Measurements from ENCODE around the gene PBX3.
"Not testable (repeated sequence)": the region's sequence is repeated elsewhere in the genome, so short reads cannot be mapped to it uniquely, and the experiment has no call there.

Gene PBX3

DNA sequence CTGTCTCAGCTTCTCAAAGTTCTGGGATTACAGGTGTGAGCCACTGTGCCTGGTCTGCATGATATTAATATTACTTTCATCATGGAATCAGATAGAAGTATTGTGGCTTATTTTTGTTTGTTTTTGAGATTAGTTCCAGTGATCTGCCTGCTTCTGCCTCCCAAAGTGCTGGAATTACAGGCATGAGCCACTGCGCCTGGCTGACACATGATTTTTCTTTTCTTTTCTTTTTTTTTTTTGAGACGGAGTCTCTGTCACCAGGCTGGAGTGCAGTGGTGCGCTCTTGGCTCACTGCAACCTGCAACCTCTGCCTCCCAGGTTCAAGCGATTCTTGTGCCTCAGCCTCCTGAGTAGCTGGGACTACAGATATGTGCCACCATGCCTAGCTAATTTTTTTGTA is 29.6 kb downstream of the PBX3 start:
- peak; percentile 26 for DNase-seq (ENCODE audit: low read depth, low spot score)

DNA sequence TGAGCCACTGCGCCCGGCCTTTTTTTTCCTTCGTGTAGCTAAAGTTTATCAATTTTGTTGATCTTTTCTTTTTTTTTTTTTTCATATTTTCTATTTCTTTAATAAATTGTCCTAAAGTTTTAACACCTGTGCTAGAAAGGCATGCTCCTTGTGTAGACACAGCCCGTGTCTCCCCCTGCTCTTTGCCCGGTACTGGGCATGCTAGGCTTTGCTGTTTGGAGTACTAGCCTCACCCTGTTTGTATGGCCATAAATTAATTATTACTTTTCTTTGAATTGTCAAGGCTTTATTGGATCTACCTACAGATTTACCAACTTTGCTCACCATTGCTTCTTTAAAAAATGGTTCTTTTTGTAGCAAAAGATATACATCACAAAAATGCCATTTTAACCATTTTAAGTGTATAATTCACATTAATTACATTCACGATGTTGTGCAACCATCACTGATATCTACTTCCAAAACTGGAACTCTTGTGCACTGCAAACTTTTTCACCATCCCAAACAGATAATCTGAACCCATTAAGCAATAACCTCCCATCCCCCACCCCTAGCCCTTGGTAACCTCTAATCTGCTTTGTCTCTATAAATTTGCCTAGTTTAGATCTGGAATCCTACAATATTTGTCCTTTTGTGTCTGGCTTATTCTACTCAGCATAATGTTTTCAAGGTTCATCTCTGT is 31.5 kb downstream of the PBX3 start:
- not testable (repeated sequence) for DNase-seq (ENCODE audit: low read depth, low spot score)

DNA sequence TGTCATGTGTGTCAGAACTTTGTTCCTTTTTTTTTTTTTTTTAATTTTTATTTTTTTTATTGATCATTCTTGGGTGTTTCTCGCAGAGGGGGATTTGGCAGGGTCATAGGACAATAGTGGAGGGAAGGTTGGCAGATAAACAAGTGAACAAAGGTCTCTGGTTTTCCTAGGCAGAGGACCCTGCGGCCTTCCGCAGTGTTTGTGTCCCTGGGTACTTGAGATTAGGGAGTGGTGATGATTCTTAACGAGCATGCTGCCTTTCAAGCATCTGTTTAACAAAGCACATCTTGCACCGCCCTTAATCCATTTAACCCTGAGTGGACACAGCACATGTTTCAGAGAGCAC is 32.0 kb downstream of the PBX3 start:
- not testable (repeated sequence) for DNase-seq (ENCODE audit: low read depth, low spot score)

DNA sequence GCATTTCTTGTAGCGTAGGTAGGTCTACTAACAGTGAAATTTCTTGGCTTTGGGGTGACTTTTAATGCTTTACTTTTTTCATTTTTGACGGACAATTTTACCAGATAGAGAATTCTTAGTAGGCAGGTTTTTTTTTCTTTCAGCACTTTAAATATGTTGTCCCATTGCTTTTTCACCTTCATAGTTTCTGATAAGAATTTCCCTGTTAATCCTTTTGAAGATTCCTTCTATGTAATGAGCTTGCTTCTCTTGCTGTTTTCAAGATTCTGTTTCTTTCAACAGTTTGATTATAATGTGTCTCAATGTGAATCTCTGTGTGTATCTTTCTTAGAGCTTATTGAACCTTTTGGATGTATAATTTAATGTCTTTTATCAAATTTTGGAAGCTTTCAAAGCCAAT is 35.5 kb downstream of the PBX3 start:
- DNase-seq (ENCODE audit: low read depth, low spot score): no peak

DNA sequence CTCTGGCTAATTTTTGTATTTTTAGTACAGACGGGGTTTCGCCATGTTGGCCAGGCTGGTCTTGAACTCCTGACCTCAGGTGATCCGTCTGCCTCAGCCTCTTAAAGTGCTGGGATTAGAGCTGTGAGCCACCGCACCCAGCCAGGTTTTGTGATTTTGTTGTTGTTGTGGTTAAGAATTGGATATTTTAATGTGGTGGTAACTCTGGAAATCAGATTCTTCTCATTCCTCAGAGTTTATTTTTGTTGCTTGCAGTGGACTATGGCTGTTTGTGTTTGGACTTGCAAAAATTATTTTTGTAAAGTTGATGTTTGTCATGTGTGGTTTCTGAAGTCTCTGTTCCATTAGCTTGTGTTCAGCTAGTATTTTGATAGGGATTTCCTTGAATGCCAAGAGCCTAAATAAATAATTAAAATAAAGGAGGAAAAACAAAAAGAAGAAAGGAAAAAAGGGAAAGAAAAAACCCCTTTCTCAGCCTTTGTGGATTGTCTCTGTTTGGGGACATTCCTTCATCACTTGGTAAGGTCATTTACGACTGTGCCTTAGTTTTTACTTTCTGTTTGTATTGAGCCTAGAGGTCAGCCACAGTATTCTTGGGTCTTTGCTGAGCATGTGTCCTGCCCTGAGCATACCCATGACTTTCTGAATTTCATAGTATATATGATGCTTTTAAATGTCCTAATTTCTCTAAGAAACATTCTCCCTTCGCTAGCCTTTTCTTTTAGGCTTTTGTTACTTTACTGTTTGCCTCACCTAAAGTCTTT is 37.3 kb downstream of the PBX3 start:
- peak; percentile 88 for DNase-seq (ENCODE audit: low read depth, low spot score)

DNA sequence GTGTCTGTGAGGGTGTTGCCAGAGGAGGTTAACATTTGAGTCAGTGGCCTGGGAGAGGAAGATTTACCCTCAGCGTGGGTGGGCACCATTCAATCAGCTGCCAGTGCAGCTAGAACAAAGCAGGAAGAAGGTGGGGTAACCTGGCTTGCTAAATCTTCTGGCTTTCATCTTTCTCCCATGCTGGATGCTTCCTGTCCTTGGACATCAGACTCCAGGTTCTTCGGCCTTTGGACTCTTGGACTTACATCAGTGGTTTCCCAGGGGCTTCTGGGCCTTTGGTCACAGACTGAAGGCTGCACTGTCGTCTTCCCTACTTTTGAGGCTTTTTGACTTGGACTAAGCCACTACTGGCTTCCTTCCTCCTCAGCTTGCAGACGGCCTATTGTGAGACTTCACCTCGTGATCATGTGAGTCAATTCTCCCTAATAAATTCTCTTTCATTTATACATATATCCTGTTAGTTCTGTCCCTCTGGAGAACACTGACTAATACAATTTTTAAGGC is 38.1 kb downstream of the PBX3 start:
- DNase-seq (ENCODE audit: low read depth, low spot score): no peak

DNA sequence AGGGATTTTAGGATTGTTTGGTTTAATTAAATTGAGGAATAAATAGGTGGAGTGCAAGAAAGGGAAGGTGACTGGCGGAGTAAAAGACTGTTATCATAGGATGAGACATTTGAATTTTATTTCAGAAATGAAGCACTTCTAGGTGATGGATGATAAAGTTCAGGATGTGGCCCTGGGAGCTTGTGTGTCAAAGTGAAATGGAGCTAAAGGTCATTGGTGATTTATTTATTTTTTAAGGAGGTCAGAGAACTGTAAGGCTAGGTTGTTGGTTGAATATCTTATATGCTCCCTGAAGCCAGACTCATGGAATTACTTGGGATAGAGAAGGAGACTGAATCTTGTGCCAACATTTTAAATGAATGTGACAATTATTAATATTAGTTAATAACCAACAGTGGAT is 40.5 kb downstream of the PBX3 start:
- no peak for DNase-seq (ENCODE audit: low read depth, low spot score)

DNA sequence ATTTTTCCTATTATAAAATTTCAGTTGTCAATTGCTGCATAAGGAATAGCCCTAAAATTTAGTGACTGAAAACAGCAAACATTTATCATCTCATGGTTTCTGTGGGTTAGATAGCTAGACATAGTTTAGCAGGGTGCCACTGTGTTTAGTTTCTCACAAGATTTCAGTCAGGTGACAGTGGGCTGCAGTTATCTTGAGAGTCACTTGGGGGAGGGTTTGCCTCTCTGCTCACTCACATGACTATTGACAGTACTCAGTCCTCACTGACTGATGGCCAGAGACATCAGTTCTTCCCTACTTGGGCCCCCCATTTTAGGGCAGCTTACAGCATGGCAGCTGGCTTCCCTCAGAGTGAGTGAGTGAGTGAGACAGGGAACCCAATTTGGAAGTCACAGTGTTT is 42.0 kb downstream of the PBX3 start:
- no peak for DNase-seq (ENCODE audit: low read depth, low spot score)

DNA sequence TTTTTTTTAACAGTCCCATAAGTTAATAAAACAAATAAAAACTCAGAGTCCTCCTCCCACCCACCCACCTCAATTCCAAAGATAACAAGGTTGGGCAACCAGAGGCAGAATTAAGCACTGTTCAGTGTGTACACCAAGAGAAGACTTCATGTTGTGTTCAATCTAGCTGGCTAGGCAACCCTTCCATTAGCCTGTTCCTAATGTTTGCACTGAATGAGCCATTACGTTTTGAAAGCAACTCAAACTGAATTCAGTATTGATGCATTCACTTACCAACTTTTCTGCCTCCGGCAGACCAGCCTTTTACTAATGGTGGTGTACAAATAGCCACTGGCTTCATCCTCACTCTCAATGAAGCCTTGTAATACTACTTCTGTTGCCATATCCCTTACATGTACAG is 47.5 kb downstream of the PBX3 start:
- DNase-seq (ENCODE audit: low read depth, low spot score): no peak

DNA sequence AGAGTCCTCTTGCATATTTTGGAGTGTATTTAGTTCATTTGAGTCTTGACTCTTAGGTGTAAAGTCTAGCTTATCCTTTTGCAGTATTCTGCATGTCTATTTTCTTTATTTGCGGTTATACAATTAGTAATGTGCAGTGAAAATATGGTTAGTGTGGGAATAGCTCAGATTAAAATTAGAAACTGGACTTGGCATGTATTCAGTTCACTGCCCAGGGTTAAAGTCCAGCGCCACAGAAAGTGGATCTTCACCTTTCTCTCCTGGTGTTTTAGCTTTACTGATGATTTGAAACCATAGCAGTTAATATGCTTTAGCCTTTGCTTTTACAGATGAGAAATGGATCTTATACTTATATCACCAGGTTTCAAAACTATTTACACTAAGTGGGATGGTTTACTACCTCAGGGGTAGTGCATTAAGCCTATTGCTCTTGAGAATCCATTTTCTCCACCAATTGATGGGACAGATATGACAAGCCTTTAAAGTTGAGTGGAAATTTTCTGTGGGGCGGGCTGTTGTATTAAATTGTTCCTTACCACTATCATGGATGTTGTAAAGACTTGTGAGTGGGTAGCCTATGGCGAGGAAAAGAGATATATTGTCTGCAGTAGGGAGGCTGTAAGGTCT is 48.9 kb downstream of the PBX3 start:
- DNase-seq (ENCODE audit: low read depth, low spot score): no peak

DNA sequence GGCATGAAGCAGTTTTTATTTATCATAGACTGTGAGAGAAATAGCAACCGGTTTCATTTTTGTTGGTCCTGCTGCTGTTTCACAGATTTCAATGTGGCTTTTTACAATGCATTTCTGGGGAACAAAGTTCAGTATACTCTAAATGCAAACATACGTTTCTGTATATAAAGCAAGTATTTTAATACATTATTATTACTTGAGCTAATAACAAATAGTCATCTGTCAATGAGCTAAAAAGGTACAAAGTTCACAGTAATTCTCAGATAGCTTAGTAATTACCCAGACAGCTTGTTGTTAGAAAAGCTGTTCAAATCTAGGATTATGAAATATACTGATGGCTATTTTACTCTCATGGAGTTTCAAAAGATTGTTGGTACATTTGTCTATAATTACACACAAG is 50.8 kb downstream of the PBX3 start:
- DNase-seq (ENCODE audit: low read depth, low spot score): no peak

DNA sequence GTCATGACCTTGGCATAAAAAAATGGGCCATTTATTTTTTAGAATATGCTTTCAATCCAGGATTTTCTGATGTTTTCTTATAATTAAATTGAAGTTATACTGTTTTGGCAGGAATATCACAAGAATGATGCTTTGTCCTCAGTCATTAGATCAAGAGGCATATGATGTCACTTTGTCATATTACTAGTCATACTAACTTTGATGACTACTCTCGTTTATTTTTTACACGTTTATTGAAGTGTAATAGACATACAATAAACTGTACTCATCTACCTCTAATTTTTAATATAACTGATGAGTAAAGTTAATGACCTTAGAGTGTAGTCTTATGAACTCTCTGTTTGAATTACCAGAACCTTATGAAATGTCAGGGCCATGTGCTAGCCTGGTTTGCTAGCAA is 56.4 kb downstream of the PBX3 start:
- DNase-seq (ENCODE audit: low read depth, low spot score): no peak

DNA sequence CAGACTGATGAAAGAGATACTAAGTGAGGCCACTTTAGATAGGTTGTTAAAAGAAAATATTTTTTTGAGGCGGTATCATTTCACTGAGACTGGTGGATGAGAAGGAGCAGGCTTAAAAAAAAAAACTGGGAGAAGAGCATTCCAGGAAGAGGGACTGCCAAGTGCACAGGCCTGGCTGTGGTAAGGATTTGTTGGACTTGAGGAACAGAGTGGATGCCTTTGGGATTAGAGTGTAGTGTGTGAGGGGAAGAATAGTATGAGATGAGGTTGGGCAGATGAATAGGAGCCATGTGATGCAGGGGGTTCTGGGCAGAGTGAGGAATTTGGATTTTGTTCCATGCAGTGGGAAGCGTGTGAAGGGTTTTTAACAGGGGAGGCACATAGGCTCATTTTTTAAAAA is 57.9 kb downstream of the PBX3 start:
- peak; percentile 87 for DNase-seq (ENCODE audit: low read depth, low spot score)

DNA sequence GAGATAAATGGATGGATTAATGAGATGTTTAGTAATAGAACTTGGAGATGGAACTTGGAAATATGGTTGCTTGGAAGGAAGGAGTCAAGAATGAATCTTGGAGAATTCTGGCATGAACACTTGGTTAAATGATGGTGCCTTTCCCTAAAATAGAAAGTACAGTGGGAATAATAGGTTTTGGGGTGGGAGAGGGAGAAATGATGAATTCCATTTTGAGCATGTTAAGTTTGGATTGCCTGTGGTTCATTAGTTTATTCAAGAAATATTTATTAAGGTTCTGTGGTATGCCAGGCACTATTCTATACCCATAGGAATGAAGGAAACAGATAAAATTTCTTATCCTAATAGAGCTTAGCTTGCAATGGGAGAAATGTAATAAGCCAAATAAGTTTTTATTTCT is 58.4 kb downstream of the PBX3 start:
- no peak for DNase-seq (ENCODE audit: low read depth, low spot score)

DNA sequence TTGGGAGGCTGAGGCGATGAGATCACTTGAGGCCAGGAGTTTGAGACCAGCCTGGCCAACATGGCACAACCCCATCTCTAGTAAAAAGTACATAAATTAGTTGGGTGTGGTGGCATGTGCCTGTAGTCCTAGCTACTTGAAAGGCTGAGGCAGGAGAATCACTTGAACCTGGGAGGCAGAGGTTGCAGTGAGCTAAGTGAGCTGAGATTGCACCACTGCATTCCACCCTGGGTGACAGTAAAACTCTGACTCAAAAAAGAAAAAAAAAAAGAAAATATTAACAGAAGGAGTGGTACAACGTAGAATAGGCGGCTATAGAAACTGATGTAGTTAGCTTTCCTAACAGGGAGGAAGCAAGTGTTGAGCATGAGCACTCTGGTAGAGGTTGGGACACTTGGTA is 59.9 kb downstream of the PBX3 start:
- no peak for DNase-seq (ENCODE audit: low read depth, low spot score)

DNA sequence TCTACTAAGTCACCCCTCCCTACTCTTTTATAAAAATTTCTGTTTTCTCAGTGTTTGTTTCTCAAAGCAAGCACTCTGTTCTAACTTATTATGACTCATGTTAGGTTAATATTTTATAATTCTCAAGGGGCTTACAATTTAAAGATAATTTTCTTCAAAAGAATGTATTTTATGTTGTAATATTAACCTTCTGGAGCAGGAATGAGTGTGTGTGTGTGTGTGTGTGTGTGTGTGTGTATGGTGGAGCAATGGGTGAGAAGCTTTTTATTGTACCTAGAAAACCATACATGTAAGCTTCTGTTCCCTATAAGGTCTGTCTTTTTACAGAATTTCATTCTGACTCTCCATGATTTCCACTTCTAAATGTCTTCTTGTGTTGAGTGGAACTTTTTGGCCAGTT is 63.0 kb downstream of the PBX3 start:
- no peak for DNase-seq (ENCODE audit: low read depth, low spot score)

DNA sequence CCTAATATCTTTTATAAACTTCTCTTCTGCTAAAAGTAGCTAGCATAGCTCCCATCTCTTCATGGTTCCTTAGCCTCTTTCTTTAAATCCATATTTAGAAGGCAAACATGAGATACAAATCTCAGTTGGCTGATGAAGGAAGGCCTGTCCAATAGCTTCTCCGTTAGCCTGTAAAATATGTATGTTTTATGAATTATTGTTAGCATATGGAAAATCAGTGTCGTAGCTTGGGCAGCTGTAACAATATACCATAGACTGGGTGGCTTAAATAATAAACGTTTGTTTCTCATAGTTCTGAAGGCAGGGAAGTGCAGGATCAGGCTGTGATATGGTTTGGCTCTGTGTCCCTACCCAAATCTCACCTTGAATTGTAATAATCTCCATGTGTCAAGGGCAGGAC is 63.8 kb downstream of the PBX3 start:
- no peak for DNase-seq (ENCODE audit: low read depth, low spot score)

DNA sequence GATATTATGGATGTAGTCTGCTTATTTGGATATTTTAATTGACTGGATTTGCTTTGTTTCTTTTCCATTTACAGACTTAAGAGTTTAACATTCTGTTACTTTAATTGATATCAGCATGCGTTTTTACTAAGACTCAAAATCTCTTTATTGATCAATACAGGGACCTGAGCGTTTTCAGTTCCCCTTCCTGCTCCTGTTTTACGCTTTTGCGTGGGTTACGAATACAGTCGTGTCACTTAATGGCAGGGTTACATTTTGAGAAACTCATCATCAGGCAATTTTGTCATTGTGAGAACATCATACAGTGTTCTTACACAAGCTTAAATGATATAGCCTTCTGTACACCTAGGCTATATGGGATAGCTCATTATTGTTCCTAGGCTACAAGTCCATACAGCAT is 65.2 kb downstream of the PBX3 start:
- no peak for DNase-seq (ENCODE audit: low read depth, low spot score)

DNA sequence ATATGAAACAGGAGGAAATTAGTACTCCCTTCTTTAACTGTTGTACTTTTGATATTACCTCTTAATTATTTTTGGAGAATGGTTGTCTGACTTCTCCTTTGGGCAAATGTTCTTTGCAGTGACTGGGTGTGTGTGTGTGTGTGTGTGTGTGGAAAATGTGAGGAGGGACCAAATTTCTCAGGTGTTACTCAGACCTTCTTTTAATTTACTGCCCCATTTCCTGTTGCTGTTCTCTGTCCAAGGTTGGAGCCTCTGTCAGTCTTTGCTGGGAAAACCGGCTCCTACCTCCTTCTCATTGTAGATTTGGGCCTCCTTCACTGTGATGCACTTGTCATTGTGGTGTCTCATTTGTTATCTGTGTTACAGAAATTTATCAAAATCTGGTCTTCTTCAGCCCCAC is 68.4 kb downstream of the PBX3 start:
- DNase-seq (ENCODE audit: low read depth, low spot score): peak; percentile 40

DNA sequence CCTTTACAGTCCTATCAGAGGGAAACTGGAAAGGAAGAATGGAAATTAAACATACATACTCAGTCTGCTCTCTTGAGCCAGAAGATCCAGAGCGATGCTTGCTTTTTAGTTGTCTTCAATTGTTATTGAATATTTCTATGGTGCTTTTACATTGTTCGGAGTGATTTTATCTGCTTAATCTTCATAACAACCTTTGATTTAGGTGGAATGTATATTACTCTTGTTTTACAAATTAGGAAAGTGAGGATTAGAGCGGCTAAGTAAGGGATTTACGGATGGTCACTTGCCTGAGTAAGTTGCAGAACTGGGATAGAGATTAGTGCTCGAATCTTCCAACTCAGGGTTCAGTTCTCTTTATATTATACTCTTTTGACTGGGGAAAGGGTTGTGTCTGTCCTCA is 69.1 kb downstream of the PBX3 start:
- DNase-seq (ENCODE audit: low read depth, low spot score): no peak

DNA sequence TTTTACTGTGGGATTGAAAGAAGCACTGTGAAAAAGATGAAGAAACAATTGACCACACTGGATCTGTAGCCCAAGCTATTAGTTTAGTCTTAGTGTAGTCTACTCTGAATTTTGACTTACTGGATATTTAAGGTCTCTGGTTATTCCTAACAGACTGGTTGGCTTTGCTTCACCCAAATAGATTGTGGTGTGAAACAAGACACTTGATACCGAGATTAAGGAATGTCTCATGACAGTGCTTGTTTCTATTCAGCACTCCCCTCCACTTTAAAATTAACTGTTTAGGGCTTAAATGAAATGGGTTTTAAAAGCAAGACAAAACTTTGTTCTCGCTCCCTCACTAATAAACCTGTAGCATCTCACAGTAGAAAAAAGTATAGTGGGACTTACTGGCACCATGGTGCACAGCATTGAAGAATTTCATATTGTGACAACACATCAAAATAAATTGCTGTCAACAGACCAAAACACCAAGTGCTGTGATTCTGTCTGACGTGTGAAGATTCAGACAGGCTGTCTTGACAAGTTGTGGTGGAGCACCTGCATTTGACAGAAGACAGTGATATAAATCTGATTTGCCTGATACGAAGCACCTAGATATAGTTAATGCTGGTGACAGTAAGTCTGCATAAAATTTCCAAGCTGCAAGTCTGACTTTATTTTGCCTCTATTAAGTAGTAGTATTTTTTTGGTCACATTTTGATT is 73.1 kb downstream of the PBX3 start:
- no peak for DNase-seq (ENCODE audit: low read depth, low spot score)

DNA sequence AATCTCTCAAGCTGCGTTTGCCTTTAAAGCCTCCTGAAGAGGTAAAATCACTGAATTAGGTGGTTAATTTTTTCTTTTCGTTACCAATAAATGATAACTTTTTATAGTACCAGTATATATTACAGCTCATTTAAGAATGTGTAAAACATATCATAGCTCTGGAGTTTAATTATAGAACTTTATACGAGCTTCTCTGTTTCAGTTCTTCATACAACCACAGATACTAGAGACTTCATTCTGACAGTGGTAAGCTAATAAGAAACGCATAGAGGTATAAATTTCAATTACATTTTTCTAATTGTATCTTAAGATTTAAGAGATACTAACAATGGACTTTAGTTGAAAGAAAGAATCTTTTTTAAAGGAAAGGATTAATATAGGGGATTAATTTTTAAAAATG is 73.9 kb downstream of the PBX3 start:
- no peak for DNase-seq (ENCODE audit: low read depth, low spot score)
